Stimulated activated CD8-positive, alpha-beta memory T cell treated with anti-CD3 and anti-CD28 coated beads, Interleukin-12 subunit alpha, Interleukin-12 subunit beta, amount 100 ng/mL, for 4 hours (primary cell): ENCODE results near the gene SPINK2.

ENCODE experiments used
- DNase-seq: peaks from one replicate; pipeline ENCODE4 v3.0.0-alpha.2; 2020; ENCODE audit warnings: low read depth

Gene SPINK2, protein sequence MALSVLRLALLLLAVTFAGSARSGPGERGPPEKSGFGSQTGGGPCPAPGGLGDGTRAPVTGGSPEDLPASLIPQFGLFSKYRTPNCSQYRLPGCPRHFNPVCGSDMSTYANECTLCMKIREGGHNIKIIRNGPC

DNA sequence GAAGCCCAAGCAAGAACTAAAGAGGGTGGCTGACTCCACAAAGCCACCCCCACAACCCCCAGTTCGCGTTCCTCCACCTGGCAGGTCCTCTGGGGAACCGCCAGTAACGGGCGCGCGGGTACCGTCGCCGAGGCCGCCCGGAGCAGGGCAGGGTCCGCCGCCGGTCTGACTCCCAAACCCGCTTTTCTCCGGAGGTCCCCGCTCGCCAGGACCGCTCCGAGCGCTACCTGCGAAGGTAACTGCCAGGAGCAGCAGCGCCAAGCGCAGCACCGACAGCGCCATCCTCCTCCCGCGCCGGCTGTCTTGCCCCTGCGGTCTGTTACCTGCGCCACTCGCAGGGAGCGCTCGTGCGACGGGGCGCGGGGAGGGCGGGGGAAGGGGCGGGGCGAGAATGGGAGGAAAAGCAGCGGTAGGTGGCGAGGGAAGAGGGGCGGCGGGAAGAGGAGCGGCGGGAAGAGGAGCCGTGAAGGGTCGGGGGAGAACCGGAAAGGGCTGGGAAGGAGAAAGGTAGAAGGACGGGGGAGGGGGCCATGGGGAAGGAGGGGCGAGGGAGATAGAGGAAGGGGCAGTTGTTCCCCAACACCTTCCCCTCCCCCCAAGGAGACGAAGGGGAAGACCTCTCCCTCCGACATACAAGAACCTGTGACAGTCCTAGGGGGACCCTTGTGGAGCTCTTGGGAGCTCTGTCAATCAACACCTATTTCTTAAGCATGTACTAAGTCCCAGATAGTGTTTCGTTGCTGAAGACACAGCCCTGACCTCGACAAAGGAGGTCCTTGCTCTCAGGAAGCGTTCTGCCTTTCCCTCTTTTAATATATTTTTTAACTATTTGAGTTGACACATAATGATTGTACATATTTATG, at the start of gene SPINK2:
SPINK2 (minus strand) TSS at position 321 of the 863 bp plus-strand sequence; CDS start at position 282, 39 bp downstream.
- peak; percentile 52 for DNase-seq

- DNase-seq: no peak
Observed at GRCh38 chr4:56870946-56871345, 49.4 kb upstream of the SPINK2 start.

GRCh38 chr4:56863441-56864139, 42.1 kb upstream of the SPINK2 start:
- DNase-seq: no peak

DNA sequence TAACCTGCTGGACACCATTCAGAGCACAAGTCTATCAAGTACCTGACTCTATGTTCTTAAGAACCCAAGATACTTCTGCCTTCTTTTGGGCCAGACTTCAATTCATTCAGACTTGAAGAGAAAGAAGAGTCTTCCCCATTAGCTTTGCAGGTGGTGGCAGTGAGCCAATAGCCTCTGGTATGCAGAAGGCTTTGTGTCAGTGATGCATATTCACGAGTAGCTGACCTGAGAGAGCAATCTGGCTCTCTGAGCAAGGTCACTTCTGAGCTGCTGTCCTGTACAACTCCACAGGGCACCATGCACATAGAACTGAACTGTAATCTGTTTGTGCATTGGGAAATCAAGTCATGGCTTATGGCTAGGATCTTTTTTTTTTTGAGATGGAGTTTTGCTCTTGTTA, 39.9 kb upstream of the SPINK2 start:
- no peak for DNase-seq

GRCh38 chr4:56860781-56861180, 39.3 kb upstream of the SPINK2 start:
- DNase-seq: no peak

GRCh38 chr4:56859841-56860240, 38.3 kb upstream of the SPINK2 start:
- DNase-seq: no peak

DNA sequence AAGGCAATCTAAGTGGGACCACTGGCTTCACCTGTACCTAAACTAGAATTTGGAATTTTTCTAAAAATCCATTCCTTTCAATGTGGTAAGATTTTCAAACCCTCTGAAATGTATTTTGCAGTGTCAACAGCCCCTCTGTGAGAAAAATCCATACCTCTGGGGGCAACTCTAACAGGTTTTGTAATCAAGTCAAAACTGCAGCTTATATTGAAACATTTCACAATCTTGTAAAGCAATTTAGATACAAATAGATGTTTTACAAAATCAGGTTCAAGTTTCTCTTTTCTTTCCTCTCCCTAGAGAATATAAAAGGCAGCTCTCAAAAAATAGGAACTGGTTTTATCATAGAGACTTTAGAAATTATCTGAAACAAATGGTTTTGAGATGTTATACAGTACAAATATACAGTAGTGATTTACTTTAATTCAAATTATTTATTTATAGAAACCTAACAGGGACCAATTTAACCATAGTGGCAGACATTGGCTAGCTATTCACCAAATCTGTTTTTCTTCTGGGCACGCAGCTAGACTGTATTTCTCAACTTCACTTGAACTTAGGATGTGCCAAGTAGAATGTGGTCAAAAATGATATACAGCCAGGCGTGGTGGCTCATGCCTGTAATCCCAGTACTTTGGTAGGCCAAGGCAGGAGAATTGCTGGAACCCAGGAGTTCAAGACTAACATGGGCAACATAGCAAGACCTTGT, 36.3 kb upstream of the SPINK2 start:
- no peak for DNase-seq

- no peak for DNase-seq
Observed at GRCh38 chr4:56856656-56857055, 35.2 kb upstream of the SPINK2 start.

- no peak for DNase-seq
Observed at GRCh38 chr4:56850910-56851309, 29.4 kb upstream of the SPINK2 start.

GRCh38 chr4:56844802-56845580, 23.5 kb upstream of the SPINK2 start:
- no peak for DNase-seq

DNA sequence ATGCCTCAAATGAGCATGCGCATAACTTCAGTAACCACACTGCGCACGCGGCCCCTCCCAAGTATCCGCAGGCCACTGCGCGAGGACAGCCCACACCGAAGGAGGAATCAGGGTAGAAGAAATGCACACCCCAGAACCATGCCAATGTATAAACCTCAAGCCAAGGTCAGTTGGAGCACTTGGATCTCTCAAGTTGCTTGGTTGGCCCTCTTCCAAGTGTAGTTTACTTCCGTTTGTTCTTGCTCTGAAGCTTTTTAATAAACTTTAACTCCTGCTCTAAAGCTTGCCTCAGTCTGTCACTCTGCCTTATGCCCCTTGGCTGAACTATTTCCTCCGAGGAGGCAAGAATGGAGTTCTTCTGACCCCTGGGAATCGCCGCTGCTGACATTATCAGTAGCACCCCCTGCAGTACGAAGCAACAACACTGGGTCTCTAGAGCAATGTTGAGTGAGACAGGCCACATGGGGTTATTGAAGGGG, 22.0 kb upstream of the SPINK2 start:
- DNase-seq: no peak

GRCh38 chr4:56840559-56840958, 19.1 kb upstream of the SPINK2 start:
- DNase-seq: no peak

GRCh38 chr4:56828784-56829535, 7.5 kb upstream of the SPINK2 start:
- DNase-seq: no peak

GRCh38 chr4:56823933-56824600, 2.6 kb upstream of the SPINK2 start:
- no peak for DNase-seq

- DNase-seq: no peak
Observed at GRCh38 chr4:56818797-56819196, 2.7 kb downstream of the SPINK2 start.

DNA sequence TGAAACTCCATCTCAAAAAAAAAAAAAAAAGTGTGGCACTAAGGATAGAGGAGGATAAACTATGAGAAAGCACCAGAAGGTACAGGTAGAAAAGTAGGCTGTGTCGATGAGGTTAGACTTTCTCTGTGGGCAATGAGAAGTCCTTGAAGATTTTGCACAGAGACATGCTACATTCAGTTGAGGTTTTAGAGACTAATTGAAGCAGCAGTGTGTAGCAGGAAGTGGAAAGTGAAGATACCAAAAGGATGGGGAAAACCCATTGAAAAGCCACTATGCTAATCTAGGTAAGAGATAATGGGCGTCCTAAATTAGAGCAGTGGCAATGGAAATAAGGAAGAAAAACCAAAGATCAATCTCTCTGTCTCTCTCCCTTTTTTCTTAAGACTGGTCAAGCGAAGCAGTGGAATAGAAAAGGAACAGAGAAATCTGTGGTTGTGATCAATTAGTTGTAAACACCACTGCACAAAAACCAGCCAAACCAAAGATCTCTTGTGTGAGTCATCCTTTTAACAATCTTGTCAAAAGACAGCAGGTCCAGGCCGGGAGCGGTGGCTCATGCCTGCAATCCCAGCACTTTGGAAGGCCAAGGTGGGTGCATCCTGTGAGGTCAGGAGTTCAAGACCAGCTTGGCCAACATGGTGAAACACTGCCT, 3.5 kb downstream of the SPINK2 start:
- DNase-seq: peak; percentile 2

- DNase-seq: no peak
Observed at GRCh38 chr4:56806666-56807065, 14.8 kb downstream of the SPINK2 start.

DNA sequence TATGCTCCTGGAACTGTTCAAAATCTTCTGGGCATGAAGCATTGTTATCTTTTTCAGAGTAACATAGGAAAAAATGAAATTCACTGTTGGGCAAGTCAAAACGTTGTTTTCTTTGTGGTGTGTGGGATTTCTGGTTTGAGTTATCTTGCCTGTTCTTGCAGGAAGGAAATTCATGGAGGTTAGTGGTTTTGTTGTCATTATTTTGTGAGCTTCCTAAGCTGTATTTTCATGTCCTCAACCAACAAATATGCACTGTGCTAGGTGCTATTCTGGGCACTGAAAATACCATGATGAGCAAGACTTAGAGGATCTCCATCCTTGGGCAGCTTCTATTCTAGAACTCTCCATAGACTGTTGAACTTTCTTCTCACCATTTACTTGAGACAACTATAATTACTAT, 16.9 kb downstream of the SPINK2 start:
- no peak for DNase-seq

GRCh38 chr4:56803471-56803870, 18.0 kb downstream of the SPINK2 start:
- DNase-seq: no peak
